Breast epithelium (tissue), 3 donors: ENCODE measurements around the gene ADGRG3.

ENCODE experiments used
- POLR2A ChIP-seq: fragments of 450-650 bp; IDR thresholded peaks from one replicate; pipeline ENCODE4 v1.6.1; 2016; ENCODE audit warnings: antibody characterized with exemption, mild to moderate bottlenecking, moderate library complexity
- POLR2AphosphoS5 ChIP-seq, 3 donors: sonication (generic); formaldehyde crosslinking; IDR thresholded peaks; one replicate each; pipeline ENCODE4 v1.6.1; 2017; ENCODE audit warnings: antibody characterized with exemption in 3 of 3
- TF ChIP-seq, protein P1 (sequence below), 3 donors: fragments of 450-650 bp; IDR thresholded peaks; one replicate each; pipeline ENCODE4 v1.5.1; 2016 to 2017; ENCODE audit warnings: antibody characterized with exemption in 3 of 3, mild to moderate bottlenecking in 3 of 3, moderate library complexity in 3 of 3

DNA sequence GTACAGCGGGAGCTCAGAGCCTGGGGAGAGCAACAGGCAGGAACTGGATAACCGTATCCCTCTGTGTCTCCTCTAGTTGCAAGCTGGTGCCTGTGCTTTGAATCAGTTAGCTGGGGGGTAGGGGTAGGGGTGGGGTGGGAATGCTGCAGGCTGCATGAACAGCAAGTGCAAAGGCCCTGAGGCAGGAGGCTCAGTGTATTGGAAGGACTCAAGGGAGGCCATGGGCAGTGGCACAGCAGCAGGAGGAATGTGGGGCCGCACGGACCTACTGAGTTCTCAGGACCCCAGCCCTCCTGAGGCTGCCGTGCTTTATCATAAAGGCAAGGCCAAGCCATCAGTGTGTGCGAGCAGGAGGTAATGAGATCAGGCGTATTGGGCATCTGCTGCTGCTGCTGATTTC lies 70.7 kb downstream of the ADGRG3 start:
- TF ChIP-seq, protein P1, sequence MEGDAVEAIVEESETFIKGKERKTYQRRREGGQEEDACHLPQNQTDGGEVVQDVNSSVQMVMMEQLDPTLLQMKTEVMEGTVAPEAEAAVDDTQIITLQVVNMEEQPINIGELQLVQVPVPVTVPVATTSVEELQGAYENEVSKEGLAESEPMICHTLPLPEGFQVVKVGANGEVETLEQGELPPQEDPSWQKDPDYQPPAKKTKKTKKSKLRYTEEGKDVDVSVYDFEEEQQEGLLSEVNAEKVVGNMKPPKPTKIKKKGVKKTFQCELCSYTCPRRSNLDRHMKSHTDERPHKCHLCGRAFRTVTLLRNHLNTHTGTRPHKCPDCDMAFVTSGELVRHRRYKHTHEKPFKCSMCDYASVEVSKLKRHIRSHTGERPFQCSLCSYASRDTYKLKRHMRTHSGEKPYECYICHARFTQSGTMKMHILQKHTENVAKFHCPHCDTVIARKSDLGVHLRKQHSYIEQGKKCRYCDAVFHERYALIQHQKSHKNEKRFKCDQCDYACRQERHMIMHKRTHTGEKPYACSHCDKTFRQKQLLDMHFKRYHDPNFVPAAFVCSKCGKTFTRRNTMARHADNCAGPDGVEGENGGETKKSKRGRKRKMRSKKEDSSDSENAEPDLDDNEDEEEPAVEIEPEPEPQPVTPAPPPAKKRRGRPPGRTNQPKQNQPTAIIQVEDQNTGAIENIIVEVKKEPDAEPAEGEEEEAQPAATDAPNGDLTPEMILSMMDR (IDR thresholded peaks at IDR 0.05): no peak
- TF ChIP-seq POLR2A (no peak), POLR2AphosphoS5 (IDR thresholded peaks at IDR 0.05) (no peak)
